AG04449 (cell line): Measurements from ENCODE around the gene SYT8.
"Not testable (repeated sequence)": the region's sequence is repeated elsewhere in the genome, so short reads cannot be mapped to it uniquely, and the experiment has no call there.

Source experiments
- CTCF ChIA-PET: fragments of 350-600 bp; formaldehyde crosslinking; extraction: SDS; loops from one replicate; lab custom pipeline; 2021; ENCODE audit warnings: antibody characterized with exemption; lab: Yijun Ruan, JAX
- POLR2A ChIA-PET: fragments of 400-600, 350-600 bp; formaldehyde crosslinking; extraction: SDS; loops from one replicate; lab custom pipeline; 2020; ENCODE audit warnings: antibody characterized with exemption, inconsistent platforms; lab: Yijun Ruan, JAX
- DNase-seq: peaks from one replicate; pipeline ENCODE4 v3.0.0-alpha.2; 2010; ENCODE audit warnings: low read depth, low spot score
- H3K4me3 ChIP-seq: 2 replicates; pipeline ENCODE4 v1.5.1; 2011; ENCODE audit warnings: low read depth, mild to moderate bottlenecking, control low read depth, low read length
- TF ChIP-seq, protein P1 (sequence below): IDR thresholded peaks from one replicate; pipeline ENCODE4 v1.5.1; 2011; ENCODE audit warnings: mild to moderate bottlenecking, moderate library complexity, low read length, control low read depth, inconsistent platforms; ENCODE audit not compliant: insufficient read depth; ENCODE audit errors: missing control alignments

Gene SYT8

GRCh38 chr11:1875093-1875850, 40.5 kb downstream of the SYT8 start:
- TF ChIP-seq, protein P1, sequence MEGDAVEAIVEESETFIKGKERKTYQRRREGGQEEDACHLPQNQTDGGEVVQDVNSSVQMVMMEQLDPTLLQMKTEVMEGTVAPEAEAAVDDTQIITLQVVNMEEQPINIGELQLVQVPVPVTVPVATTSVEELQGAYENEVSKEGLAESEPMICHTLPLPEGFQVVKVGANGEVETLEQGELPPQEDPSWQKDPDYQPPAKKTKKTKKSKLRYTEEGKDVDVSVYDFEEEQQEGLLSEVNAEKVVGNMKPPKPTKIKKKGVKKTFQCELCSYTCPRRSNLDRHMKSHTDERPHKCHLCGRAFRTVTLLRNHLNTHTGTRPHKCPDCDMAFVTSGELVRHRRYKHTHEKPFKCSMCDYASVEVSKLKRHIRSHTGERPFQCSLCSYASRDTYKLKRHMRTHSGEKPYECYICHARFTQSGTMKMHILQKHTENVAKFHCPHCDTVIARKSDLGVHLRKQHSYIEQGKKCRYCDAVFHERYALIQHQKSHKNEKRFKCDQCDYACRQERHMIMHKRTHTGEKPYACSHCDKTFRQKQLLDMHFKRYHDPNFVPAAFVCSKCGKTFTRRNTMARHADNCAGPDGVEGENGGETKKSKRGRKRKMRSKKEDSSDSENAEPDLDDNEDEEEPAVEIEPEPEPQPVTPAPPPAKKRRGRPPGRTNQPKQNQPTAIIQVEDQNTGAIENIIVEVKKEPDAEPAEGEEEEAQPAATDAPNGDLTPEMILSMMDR: no peak
- ChIA-PET POLR2A (no interaction called here), CTCF (interaction anchor here (1.1 to 4.0 kb wide), 6 partner anchors 41 to 275 kb away, joined by 3 to 29 read pairs (median 5); partner anchors contain the start of gene SYT8)
- no peak for DNase-seq
- no peak overlapping the region for H3K4me3 ChIP-seq

DNA sequence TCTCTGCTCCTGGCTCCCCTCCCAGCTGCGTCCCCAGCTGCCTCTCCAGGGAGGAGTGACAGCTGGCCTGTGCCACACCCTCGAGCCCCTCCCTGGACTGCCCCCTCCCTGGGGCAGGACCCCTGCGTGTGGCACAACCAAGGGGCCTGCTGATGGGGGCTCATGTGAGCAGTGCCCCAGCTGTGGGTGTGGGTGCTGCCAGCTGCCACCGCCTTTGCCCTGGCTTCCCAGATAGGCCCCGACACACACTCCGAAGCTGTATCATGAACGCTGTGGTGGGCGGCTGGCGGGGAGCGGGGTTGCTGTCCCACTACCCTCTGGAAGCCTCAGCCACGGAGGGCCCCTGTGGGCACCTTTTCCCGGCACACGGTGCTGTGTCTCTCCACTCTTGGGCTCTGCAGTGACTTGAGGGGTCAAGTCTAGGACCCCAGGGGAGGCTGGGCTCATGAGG, 41.1 kb downstream of the SYT8 start:
- H3K4me3 ChIP-seq, DNase-seq, POLR2A ChIA-PET: not testable (repeated sequence)
- CTCF ChIA-PET: interaction anchor here (0.9 to 4.0 kb wide), 11 partner anchors 12 to 275 kb away, joined by 3 to 29 read pairs (median 4); partner anchors contain the start of gene SYT8

- TF ChIP-seq, protein P1: peak; percentile 65
- H3K4me3 ChIP-seq: no peak overlapping the region
- no peak for DNase-seq
- ChIA-PET POLR2A (no interaction called here), CTCF (interaction anchor here (0.9 to 4.0 kb wide), 15 partner anchors 13 to 274 kb away, joined by 3 to 29 read pairs (median 3); partner anchors contain the start of genes H19, PRR33 and SYT8)
These were observed 41.7 kb downstream of the SYT8 start for GRCh38 chr11:1876361-1877063.

GRCh38 chr11:1877211-1878136, 42.7 kb downstream of the SYT8 start:
- DNase-seq: no peak
- POLR2A ChIA-PET: no interaction called here
- CTCF ChIA-PET: interaction anchor here (0.9 to 4.0 kb wide), 9 partner anchors 14 to 273 kb away, joined by 3 to 29 read pairs (median 3); partner anchors contain the start of genes H19 and PRR33
- H3K4me3 ChIP-seq: no peak overlapping the region
- TF ChIP-seq, protein P1: no peak

DNA sequence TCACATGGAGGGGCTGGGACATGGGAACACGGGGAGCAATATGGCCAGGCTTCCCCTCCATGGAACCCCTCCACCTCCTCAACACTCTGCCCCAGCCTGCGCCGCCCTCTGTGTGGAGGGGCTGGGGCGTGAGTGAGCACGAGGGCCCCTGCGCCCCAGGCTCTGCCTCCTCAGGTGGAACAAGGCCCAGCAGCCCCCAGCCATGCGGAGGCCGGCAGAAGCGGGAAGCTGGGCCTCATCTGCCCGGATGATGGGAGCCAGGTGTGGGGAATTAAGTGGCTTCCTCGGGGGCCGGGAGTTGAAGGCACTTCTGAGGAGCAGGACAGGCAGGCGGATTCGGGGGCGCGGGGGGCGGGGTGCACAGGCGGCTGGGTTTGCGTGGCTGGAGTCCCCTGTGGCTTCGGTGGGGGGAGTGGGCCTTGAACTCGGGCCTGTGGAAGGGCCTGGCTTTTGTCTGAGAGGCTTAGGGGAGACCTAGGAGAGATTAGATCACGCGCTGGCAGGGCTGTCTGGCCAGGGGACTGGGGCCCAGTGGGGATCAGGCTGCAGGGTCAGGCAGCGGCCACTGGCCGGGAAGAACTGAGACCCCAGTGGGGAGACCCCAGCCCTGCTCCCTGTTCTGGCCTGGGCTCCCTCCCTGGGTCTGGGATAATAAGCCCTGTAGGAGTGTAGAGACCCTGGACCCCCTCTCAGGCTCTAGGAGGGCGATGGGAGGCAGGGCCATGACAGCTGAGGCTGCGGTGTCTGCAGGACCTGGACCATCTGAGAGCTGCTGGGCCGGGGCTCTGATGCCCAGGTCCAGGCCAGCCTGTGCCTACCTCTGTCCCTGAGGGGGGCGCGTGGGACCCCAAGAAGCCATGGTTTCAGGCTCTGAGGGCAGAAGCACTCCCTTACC, 43.6 kb downstream of the SYT8 start:
- POLR2A ChIA-PET: no interaction called here
- no peak overlapping the region for H3K4me3 ChIP-seq
- no peak for DNase-seq
- CTCF ChIA-PET: interaction anchor here (0.8 to 4.0 kb wide), 7 partner anchors 13 to 273 kb away, joined by 3 to 29 read pairs (median 3); partner anchors contain the start of genes H19 and PRR33
- TF ChIP-seq, protein P1: no peak
